Endothelial cell of umbilical vein (primary cell): ENCODE results near the gene SART3. TPM values are rescaled to one million over a fixed set of nuclear protein-coding genes. Genes with fewer than 3 reads are reported as not detected.
A peak's percentile ranks its signal among the peaks of the same experiment; 100 is the strongest.

ENCODE experiments used
- BruUV-seq: library from RNA; stranded (reverse); fragments of 400-500 nt; replicated peaks from 2 replicates; lab custom pipeline; 2021; lab: Mats Ljungman, UMichigan
- CTCF ChIA-PET: fragments of 300-600, 350-600 bp; sonication (Branson Sonifier 250); formaldehyde crosslinking; loops from one replicate; lab custom pipeline; 2021; ENCODE audit warnings: antibody characterized with exemption, inconsistent platforms; lab: Charles Lee
- POLR2A ChIA-PET: fragments of 300-600, 350-600 bp; sonication (Branson Sonifier 250); formaldehyde crosslinking; loops from one replicate; lab custom pipeline; 2021; ENCODE audit warnings: antibody characterized with exemption, inconsistent platforms; lab: Charles Lee
- DNase-seq: peaks from one replicate; pipeline ENCODE4 v3.0.0-alpha.2; 2011; ENCODE audit warnings: low read depth, low spot score
- FAIRE-seq: peaks from 2 replicates; lab custom pipeline; 2011; peaks lifted over from hg19 to GRCh38; lab: Jason Lieb, UNC
- H2AFZ ChIP-seq: 2 replicates; pipeline ENCODE4 v1.6.0; 2012; ENCODE audit warnings: low read depth, low read length, control low read depth, inconsistent platforms
- H3K27ac ChIP-seq: 2 replicates; pipeline ENCODE4 v1.5.1; 2011; ENCODE audit warnings: low read depth, mild to moderate bottlenecking, control low read depth, low read length, moderate library complexity; ENCODE audit not compliant: insufficient read depth
- H3K27me3 ChIP-seq, 2 experiments: 2 replicates each; pipeline versions ENCODE4 v1.6.0 to v1.6.1; 2011; ENCODE audit warnings: low read length in 2 of 2, mixed read lengths in 1 of 2; ENCODE audit not compliant: control insufficient read depth in 2 of 2, insufficient read depth in 2 of 2
- H3K36me3 ChIP-seq, 2 experiments: 2 replicates in 1 of 2; 3 replicates in 1 of 2; pipeline ENCODE4 v1.5.1; 2011; ENCODE audit warnings: low read length in 2 of 2, mild to moderate bottlenecking in 1 of 2, moderate library complexity in 1 of 2; ENCODE audit not compliant: control insufficient read depth in 2 of 2, insufficient read depth in 2 of 2; ENCODE audit errors: extremely low read depth in 1 of 2
- H3K4me1 ChIP-seq: 3 replicates; pipeline ENCODE4 v1.5.1; 2011; ENCODE audit warnings: mild to moderate bottlenecking, low read length; ENCODE audit not compliant: control insufficient read depth, insufficient read depth; ENCODE audit errors: extremely low read depth
- H3K4me2 ChIP-seq: 2 replicates; pipeline ENCODE4 v1.6.1; 2011; ENCODE audit warnings: low read length, control low read depth, mixed read lengths; ENCODE audit not compliant: insufficient read depth
- H3K4me3 ChIP-seq, 3 experiments: fragments of 200-600 bp in 1 of 3; sonication (generic), shearing (Covaris generic) in 1 of 3; replicated peaks in 1 of 3; 2 replicates each; pipeline ENCODE4 v1.5.1; 2011 to 2016; ENCODE audit warnings: control low read depth in 3 of 3, low read length in 3 of 3, mild to moderate bottlenecking in 2 of 3, inconsistent platforms in 1 of 3, low read depth in 1 of 3, moderate library complexity in 1 of 3; ENCODE audit not compliant: insufficient read depth in 1 of 3
- H3K79me2 ChIP-seq: 2 replicates; pipeline ENCODE4 v1.6.0; 2012; ENCODE audit warnings: low read length, inconsistent platforms; ENCODE audit not compliant: control insufficient read depth, insufficient read depth
- H3K9ac ChIP-seq: replicated peaks from 2 replicates; pipeline ENCODE3; 2011; ENCODE audit warnings: low read length, control low read depth; ENCODE audit not compliant: insufficient read depth; ENCODE audit errors: extremely low read depth
- H3K9me1 ChIP-seq: replicated peaks from 3 replicates; pipeline ENCODE4 v1.6.0; 2011; ENCODE audit warnings: mild to moderate bottlenecking, low read length; ENCODE audit not compliant: control insufficient read depth, insufficient read depth; ENCODE audit errors: extremely low read depth
- H3K9me3 ChIP-seq: replicated peaks from 2 replicates; pipeline ENCODE4 v1.5.1; 2012; ENCODE audit warnings: low read length, inconsistent platforms; ENCODE audit not compliant: control insufficient read depth, insufficient read depth
- H4K20me1 ChIP-seq: replicated peaks from 2 replicates; pipeline ENCODE3; 2011; ENCODE audit warnings: mild to moderate bottlenecking, low read length; ENCODE audit not compliant: control insufficient read depth, insufficient read depth; ENCODE audit errors: extremely low read depth
- EZH2 ChIP-seq: IDR thresholded peaks from 2 replicates; pipeline ENCODE4 v1.6.1; 2012; ENCODE audit warnings: borderline replicate concordance, low read depth, mild to moderate bottlenecking, moderate library complexity, low read length, inconsistent platforms; ENCODE audit not compliant: severe bottlenecking
- FOS ChIP-seq: IDR thresholded peaks from 2 replicates; pipeline ENCODE4 v1.6.1; 2011; ENCODE audit warnings: mild to moderate bottlenecking, low read length, moderate library complexity, borderline replicate concordance; ENCODE audit not compliant: insufficient read depth
- GATA2 ChIP-seq: IDR thresholded peaks from 2 replicates; pipeline ENCODE4 v1.7.0; 2011; ENCODE audit warnings: low read depth, mild to moderate bottlenecking, moderate library complexity, mixed read lengths, low read length; ENCODE audit not compliant: insufficient read length, insufficient read depth
- JUN ChIP-seq: IDR thresholded peaks from 2 replicates; pipeline ENCODE4 v1.6.1; 2011; ENCODE audit warnings: borderline replicate concordance, low read depth; ENCODE audit not compliant: insufficient read length, insufficient read depth
- MYC ChIP-seq: IDR thresholded peaks from one replicate; pipeline ENCODE4 v1.6.1; 2011; ENCODE audit warnings: mild to moderate bottlenecking, low read depth, low read length
- POLR2A ChIP-seq: IDR thresholded peaks from 2 replicates; pipeline ENCODE4 v1.6.1; 2012; ENCODE audit warnings: low read depth, mild to moderate bottlenecking, control low read depth, low read length
- POLR2AphosphoS5 ChIP-seq: IDR thresholded peaks from 2 replicates; pipeline ENCODE4 v1.6.1; 2012; ENCODE audit warnings: low read depth, mild to moderate bottlenecking, control low read depth, low read length, moderate library complexity; ENCODE audit not compliant: insufficient read depth
- dilution Hi-C: fragments of 300-500 bp; cut with MboI; formaldehyde crosslinking; loops from one replicate; pipeline ENCODE4 v1.15.0; 2019; ENCODE audit warnings: low sequenced_read_pairs; ENCODE audit not compliant: extremely low pct_ligation_motif_present
- intact Hi-C: fragments of 100-400 bp; cut with micrococcal nuclease; formaldehyde crosslinking; loops from one replicate; pipeline ENCODE4 v1.10.0; 2022
- polyA plus RNA-seq, 4 experiments: library from polyadenylated mRNA; depleted of rRNA in 3 of 4; stranded (reverse) in 3 of 4; unstranded in 1 of 4; fragments of >200 nt; gene quantifications; 2 replicates each; pipeline versions ENCODE4 v1.2.1 to v1.2.3, GENCODE V29; 2011 to 2012; ENCODE audit warnings: missing spikeins in 1 of 4
- total RNA-seq: library from RNA; stranded (reverse); gene quantifications from 2 replicates; pipeline ENCODE4 v1.2.3, GENCODE V29; 2021
- TF ChIP-seq, protein P1 (sequence below): IDR thresholded peaks from 2 replicates; pipeline ENCODE4 v1.6.1; 2011; ENCODE audit not compliant: insufficient read depth, insufficient read length
- TF ChIP-seq, protein P2 (sequence below), 2 donors: IDR thresholded peaks; 1 replicate in 1 of 2; 2 replicates in 1 of 2; pipeline ENCODE4 v1.5.1; 2011; ENCODE audit warnings: low read length in 2 of 2, mild to moderate bottlenecking in 2 of 2, moderate library complexity in 2 of 2, control low read depth in 1 of 2, inconsistent platforms in 1 of 2, low read depth in 1 of 2; ENCODE audit not compliant: insufficient read depth in 1 of 2; ENCODE audit errors: extremely low read depth in 1 of 2

Gene SART3
- total and polyA plus RNA-seq, 2 donors (not counting 3 experiments of a cell fraction or from before 2014, with no cell fraction given) = 13.9 to 50.7 TPM

DNA sequence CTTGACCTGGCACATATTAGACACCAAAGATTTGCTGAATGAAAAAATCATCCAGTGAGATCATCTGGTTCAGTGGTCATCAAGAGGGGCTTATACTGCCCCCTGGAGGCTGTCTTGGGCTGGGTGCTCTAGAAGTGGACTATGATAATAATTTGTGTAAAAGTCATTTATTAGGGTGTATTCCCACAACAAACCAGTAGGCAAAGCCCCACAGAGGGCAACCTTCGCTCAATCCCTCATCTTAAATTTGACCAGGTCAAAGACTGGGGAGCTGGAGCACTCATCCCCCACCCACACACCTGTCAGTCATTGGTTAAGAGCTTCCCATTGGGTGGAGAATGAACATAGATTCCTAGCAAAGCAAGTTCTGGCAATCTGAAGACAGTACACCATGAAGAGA is 65.9 kb downstream of the SART3 start:
- Histone ChIP-seq H3K9ac (no peak overlapping the region), H3K4me1 (no peaks in the 10 kb centered on the region), H3K4me3 (no peak overlapping the region), H3K79me2 (no peaks in the 10 kb centered on the region), H3K4me2 (no peak overlapping the region), H3K36me3 (no peaks in the 10 kb centered on the region), H3K27ac (no peak overlapping the region), H3K27me3 (no peaks in the 10 kb centered on the region), H3K9me1 (no peaks in the 10 kb centered on the region), H4K20me1 (no peaks in the 10 kb centered on the region), H2AFZ (no peak overlapping the region), H3K9me3 (no peaks in the 10 kb centered on the region)
- dilution Hi-C loops (no loop called here), intact Hi-C loops (loop anchor here (1.0 kb wide), 3 partner anchors 432 to 577 kb away; no protein-coding TSS in a partner anchor)
- DNase-seq (peak; percentile 38), FAIRE-seq (no peak)
- no TSS peak for BruUV-seq
- TF ChIP-seq, protein P1, sequence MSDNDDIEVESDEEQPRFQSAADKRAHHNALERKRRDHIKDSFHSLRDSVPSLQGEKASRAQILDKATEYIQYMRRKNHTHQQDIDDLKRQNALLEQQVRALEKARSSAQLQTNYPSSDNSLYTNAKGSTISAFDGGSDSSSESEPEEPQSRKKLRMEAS = no peak
- TF ChIP-seq, protein P2, sequence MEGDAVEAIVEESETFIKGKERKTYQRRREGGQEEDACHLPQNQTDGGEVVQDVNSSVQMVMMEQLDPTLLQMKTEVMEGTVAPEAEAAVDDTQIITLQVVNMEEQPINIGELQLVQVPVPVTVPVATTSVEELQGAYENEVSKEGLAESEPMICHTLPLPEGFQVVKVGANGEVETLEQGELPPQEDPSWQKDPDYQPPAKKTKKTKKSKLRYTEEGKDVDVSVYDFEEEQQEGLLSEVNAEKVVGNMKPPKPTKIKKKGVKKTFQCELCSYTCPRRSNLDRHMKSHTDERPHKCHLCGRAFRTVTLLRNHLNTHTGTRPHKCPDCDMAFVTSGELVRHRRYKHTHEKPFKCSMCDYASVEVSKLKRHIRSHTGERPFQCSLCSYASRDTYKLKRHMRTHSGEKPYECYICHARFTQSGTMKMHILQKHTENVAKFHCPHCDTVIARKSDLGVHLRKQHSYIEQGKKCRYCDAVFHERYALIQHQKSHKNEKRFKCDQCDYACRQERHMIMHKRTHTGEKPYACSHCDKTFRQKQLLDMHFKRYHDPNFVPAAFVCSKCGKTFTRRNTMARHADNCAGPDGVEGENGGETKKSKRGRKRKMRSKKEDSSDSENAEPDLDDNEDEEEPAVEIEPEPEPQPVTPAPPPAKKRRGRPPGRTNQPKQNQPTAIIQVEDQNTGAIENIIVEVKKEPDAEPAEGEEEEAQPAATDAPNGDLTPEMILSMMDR (IDR thresholded peaks at IDR 0.05; ENCODE audit: extremely low read depth in 1 of 2, insufficient read depth in 1 of 2, low read depth in 1 of 2, low read length in 2 of 2) = peak; percentile 64 to 84
- TF ChIP-seq POLR2A = no peak
- no peak for TF ChIP-seq EZH2
- ChIA-PET CTCF (interaction anchor here (0.6 to 3.1 kb wide), 10 partner anchors 11 to 576 kb away, joined by 3 to 15 read pairs (median 4); no protein-coding TSS in a partner anchor), POLR2A (no interaction called here)

- no peak for FAIRE-seq
- Histone ChIP-seq H3K36me3 (no peaks in the 10 kb centered on the region), H3K4me1 (no peaks in the 10 kb centered on the region), H3K4me2 (no peak overlapping the region), H3K27me3 (no peaks in the 10 kb centered on the region), H3K27ac (no peak overlapping the region), H3K9me1 (no peaks in the 10 kb centered on the region), H3K4me3 (no peak overlapping the region), H3K9ac (no peak overlapping the region), H3K9me3 (no peaks in the 10 kb centered on the region), H3K79me2 (no peaks in the 10 kb centered on the region), H2AFZ (no peak overlapping the region), H4K20me1 (no peaks in the 10 kb centered on the region)
- CTCF ChIA-PET = interaction anchor here (0.8 to 1.3 kb wide), 4 partner anchors 11 to 573 kb away, joined by 3 to 4 read pairs (median 3); no protein-coding TSS in a partner anchor
- BruUV-seq = no TSS peak
- dilution Hi-C loops (no loop called here), intact Hi-C loops (no loop called here)
- POLR2A ChIA-PET = no interaction called here
- DNase-seq = no peak
- TF ChIP-seq, protein P2 (IDR thresholded peaks at IDR 0.05; ENCODE audit: extremely low read depth in 1 of 2, insufficient read depth in 1 of 2, low read depth in 1 of 2, low read length in 2 of 2) = no peak
- TF ChIP-seq POLR2AphosphoS5 = no peak
- no peak for TF ChIP-seq EZH2
- TF ChIP-seq POLR2A = no peak
- TF ChIP-seq JUN = no peak
- no peak for TF ChIP-seq FOS
- TF ChIP-seq, protein P1 = no peak
- TF ChIP-seq GATA2 = no peak
- no peak for TF ChIP-seq MYC
Measured at GRCh38 chr12:108491256-108491655, 69.7 kb downstream of the SART3 start.
